T-helper 1 cell treated with Interleukin-12 subunit alpha and Interleukin-12 subunit beta and Interleukin-4 antibody, amounts not matched to agents 30 μg/mL and 1 μg/mL, for 36 hours (primary cell): Measurements from ENCODE around the gene C3.
"Not testable (repeated sequence)": the region's sequence is repeated elsewhere in the genome, so short reads cannot be mapped to it uniquely, and the experiment has no call there.

Experiments
- H3K27ac Mint-ChIP-seq: one replicate; pipeline ENCODE4 v1.8.0; 2021; ENCODE audit warnings: mild to moderate bottlenecking, mixed read lengths
- H3K27me3 Mint-ChIP-seq: one replicate; pipeline ENCODE4 v1.8.0; 2021; ENCODE audit warnings: low read depth, mixed read lengths
- H3K36me3 Mint-ChIP-seq: one replicate; pipeline ENCODE4 v1.8.0; 2021; ENCODE audit warnings: low read depth, mixed read lengths
- H3K4me1 Mint-ChIP-seq: one replicate; pipeline ENCODE4 v1.8.0; 2021; ENCODE audit warnings: low read depth, mixed read lengths
- H3K4me3 Mint-ChIP-seq: one replicate; pipeline ENCODE4 v1.8.0; 2021; ENCODE audit warnings: mild to moderate bottlenecking, moderate library complexity, mixed read lengths
- H3K9me3 Mint-ChIP-seq: one replicate; pipeline ENCODE4 v1.8.0; 2021; ENCODE audit warnings: mixed read lengths

Gene C3

DNA sequence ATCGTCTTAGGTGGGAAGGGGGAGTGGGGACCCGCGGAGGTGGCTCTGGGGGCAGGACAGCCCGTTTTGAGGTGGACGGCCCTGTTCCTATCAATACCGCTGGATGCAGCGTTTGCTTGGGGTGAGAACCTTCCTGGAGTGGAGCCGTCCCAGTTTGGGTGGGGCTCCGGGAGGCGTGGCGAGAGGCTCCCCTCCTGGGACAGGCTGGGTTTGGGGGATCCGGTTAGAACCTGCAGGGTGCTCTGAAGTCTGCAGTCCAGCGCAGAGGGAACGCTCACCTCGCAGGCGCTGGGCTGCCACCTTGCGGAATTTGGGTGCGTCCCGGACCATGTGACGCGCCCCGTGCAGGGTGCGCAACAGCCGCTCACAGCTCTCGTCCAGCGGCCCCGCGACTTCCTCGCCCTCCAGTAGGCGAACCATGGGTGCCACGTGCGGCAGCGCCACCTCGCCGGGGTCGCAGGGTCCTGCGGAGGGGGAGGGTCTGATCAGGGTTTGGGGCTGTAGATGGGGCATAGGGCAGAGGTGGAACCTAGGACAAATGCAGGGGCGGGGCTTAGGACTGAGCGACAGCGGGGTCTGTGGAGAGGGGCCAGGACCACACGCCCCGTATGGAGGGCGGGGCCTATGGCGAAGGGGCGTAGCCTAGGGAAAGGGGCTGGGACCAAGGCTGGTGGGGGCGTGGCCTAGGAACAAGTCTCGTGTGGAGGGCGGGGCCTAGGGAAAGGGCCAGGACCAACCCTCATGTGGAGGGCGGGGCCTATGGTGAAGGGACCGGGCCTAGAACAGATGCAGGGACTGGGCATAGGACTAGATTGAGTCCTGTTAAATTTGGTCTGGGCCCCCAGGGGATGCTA lies 33.0 kb upstream of the C3 start:
- peaks cover 35% of the 10 kb centered on the region for H3K36me3 Mint-ChIP-seq
- H3K27ac Mint-ChIP-seq = peak overlapping the region; percentile 84
- peaks cover 17% of the 10 kb centered on the region for H3K4me1 Mint-ChIP-seq
- no peaks in the 10 kb centered on the region for H3K27me3 Mint-ChIP-seq
- H3K9me3 Mint-ChIP-seq = no peaks in the 10 kb centered on the region
- peak overlapping the region; percentile 70 for H3K4me3 Mint-ChIP-seq

DNA sequence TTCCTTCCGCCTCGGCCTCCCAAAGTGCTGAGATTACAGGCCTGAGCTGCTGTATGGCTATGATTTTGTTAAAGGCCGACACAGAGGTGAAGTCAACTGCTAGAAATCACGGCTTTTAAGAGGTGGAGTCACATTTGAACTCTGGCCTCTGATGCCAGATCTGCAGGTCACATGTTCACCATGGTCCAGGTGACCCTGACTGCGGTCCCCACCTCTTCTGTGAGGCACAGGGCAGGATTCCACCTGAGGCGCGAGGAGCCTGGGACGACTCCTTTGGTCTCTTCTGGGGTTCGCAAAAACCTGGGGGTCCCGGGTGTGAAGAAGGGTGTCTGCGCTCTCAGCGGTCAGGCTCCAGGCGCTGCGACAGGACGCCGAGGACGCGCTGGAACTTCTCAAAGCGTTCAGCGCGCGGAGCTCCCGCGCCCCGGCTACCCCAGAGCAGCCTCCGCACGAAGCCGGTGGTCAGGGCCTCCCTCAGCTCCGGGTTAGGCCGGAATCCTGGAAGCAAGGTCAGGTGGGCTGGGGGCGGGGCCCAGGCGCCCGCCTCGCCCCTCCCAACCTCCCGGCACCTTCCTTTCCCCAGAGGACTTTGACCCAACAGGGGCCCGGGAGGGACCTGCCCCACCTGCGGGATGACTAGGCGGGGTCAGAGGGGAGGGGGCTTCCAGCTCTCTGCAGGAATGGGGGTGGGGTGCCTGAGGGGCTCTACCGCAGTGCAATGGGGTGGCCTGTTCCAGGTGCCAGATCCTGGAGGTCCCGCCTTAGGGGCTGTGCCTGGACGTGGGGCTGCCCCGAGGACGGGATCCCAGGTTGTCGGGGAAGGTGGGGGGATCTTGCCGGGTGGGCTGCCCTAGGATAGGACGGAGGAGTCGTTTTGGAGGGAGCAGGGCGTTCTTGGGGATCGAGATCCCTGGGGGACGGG lies 32.1 kb upstream of the C3 start:
- no peak overlapping the region for H3K4me3 Mint-ChIP-seq
- peaks cover 15% of the 10 kb centered on the region for H3K4me1 Mint-ChIP-seq
- no peaks in the 10 kb centered on the region for H3K27me3 Mint-ChIP-seq
- no peaks in the 10 kb centered on the region for H3K9me3 Mint-ChIP-seq
- no peak overlapping the region for H3K27ac Mint-ChIP-seq
- peaks cover 37% of the 10 kb centered on the region for H3K36me3 Mint-ChIP-seq

DNA sequence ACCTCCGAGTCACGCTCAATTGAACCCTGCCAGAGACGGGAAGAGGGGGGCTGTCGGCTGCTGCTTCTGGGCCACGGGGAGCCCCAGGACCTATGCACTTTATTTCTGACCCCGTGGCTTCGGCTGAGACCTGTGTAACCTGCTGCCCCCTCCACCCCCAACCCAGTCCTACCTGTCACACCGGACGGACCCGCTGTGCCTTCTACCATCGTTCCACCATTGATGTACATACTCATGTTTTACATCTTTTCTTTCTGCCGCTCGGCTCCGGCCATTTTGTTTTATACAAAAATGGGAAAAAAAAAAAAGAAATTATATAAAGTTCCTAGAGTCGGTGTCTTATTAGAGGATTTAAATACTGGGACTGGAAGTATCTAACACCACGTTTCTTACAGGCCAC lies 30.7 kb upstream of the C3 start:
- Mint-ChIP-seq H3K4me1 (peaks cover 13% of the 10 kb centered on the region), H3K36me3 (peaks cover 37% of the 10 kb centered on the region), H3K4me3 (no peak overlapping the region), H3K27ac (no peak overlapping the region), H3K9me3 (no peaks in the 10 kb centered on the region), H3K27me3 (no peaks in the 10 kb centered on the region)

DNA sequence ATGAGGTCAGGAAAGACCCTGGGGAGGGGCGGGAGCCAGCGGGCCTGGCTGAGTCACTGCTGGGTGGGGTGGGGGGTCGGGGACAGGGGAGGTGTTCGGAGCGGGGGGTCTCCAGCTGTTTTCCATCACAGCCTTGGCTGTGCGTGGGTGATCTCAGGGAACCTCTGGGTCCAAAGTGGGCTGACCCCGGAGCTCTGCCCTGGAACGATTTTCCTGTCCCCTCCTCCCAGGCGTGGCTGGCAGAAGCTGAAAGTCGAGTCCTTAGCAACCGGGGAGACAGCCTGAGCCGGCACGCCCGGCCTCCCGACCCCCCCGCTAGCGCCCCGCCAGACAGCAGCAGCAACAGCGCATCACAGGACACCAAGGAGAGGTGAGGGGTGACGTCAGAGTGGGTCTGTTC lies 29.6 kb upstream of the C3 start:
- Mint-ChIP-seq H3K4me1 (peaks cover 13% of the 10 kb centered on the region), H3K27ac (no peak overlapping the region), H3K36me3 (peaks cover 43% of the 10 kb centered on the region), H3K9me3 (no peaks in the 10 kb centered on the region), H3K4me3 (no peak overlapping the region), H3K27me3 (no peaks in the 10 kb centered on the region)

DNA sequence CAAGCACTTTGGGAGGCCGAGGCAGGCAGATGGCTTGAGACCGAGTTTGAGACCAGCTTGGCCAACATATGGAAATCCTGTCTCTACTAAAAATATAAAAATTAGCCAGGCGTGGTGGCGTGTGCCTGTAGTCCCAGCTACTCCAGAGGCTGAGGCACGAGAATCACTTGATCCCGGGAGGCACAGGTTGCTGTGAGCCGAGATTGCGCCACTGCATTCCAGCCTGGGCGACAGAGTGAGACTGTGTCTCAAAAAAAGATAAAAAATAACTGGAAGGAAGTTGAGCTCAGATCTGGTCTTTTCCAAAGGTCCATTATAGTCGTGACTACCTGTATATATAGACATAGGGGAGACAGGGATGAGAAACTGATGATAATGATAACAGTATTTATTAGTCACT lies 28.1 kb upstream of the C3 start:
- Mint-ChIP-seq H3K4me1 (peaks cover 16% of the 10 kb centered on the region), H3K36me3 (peaks cover 44% of the 10 kb centered on the region)
- H3K27me3 Mint-ChIP-seq, H3K4me3 Mint-ChIP-seq, H3K9me3 Mint-ChIP-seq, H3K27ac Mint-ChIP-seq: not testable (repeated sequence)

DNA sequence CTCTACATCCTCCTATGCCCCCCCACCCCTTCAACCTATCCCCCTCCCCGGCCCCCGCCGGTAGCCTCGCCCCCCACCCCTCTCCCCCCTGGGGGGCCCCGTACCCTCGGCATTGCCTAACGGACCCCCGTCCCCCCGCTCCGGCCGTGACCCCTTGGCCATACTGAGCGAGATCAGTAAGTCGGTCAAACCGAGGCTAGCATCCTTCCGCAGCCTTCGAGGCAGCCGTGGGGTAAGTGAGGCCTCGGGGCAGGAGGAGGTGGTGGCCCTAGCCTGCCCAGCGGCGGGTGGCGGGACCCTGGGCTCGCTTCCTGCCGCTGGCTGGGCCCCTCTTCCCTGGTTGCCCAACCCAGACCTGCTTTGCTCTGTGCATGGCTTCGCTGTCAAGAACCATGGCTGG lies 25.5 kb upstream of the C3 start:
- Mint-ChIP-seq H3K27ac (no peak overlapping the region), H3K4me1 (peaks cover 19% of the 10 kb centered on the region), H3K4me3 (no peak overlapping the region), H3K27me3 (no peaks in the 10 kb centered on the region), H3K36me3 (peaks cover 38% of the 10 kb centered on the region), H3K9me3 (no peaks in the 10 kb centered on the region)

DNA sequence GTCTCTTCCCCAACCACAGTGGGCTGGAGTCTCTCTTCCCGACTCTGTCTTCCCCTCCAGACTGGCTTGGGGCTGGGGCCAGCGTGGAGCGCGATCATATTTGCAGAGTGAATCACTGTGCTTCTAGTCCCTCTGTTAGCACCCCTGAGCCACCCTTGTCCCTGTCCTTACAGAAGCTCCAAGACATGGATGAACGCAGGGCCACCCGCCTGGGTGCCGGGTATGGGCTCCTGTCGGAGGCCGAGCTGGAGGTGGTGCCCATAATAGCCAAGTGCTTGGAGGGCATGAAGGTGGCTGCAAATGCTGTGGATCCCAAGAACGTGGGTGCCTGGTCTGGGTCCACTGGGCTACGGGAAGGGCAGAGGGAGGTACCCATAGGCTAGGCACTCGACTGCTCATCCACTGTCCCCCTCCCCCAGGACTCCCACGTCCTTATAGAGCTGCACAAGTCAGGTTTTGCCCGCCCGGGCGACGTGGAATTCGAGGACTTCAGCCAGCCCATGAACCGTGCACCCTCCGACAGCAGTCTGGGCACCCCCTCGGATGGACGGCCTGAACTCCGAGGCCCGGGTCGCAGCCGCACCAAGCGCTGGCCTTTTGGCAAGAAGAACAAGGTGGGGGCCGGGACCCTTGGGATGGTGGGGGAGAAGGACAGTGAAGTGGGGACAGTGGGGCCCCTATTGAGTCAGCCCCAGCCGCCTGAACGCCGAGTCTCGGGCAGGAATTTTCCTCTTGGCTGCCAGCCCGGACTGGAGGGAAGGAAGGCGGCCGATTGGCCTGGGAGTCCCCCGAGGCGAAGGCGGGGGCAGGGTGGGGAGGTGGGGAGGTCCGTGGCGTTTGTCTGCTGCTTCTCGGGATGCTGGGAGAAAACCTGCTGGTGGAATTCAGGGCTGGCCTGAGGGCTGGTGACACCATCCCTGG lies 24.2 kb upstream of the C3 start:
- Mint-ChIP-seq H3K4me1 (peaks cover 20% of the 10 kb centered on the region), H3K27ac (peak overlapping the region; percentile 57), H3K27me3 (no peaks in the 10 kb centered on the region), H3K9me3 (no peaks in the 10 kb centered on the region), H3K36me3 (peaks cover 32% of the 10 kb centered on the region), H3K4me3 (no peak overlapping the region)

DNA sequence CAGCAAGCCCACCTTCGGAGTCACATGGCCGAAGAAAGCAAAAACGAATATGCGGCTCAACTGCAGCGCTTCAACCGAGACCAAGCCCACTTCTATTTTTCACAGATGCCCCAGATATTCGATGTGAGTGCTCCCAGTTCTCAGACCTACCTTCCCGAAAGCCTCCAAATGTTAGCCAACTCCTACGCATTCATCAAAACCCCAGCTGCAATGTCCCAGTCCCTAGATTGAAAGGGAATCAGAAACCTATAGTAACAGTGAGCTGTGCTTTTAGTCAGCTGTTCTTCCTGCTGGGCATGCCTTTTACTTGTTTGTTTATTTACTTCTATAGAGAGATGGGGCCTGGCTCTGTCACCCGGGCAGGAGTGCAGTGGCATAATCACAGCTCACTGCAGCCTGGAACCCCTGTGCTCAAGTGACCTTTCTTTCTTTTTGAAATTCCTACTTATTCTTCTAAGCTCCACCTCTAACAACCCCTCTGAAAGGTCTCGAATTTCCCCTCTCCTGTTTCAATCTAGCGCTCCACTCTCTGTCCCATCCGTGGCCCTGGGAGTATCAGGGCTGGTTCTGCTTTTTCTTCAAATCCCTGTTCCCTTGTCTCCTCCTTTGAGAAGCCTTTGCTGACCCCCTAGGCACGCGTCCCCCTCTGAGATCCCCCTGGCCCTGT lies 23.4 kb upstream of the C3 start:
- no peaks in the 10 kb centered on the region for H3K27me3 Mint-ChIP-seq
- H3K27ac Mint-ChIP-seq = peak overlapping the region; percentile 57
- no peaks in the 10 kb centered on the region for H3K9me3 Mint-ChIP-seq
- H3K36me3 Mint-ChIP-seq = peaks cover 29% of the 10 kb centered on the region
- no peak overlapping the region for H3K4me3 Mint-ChIP-seq
- H3K4me1 Mint-ChIP-seq = peaks cover 25% of the 10 kb centered on the region

DNA sequence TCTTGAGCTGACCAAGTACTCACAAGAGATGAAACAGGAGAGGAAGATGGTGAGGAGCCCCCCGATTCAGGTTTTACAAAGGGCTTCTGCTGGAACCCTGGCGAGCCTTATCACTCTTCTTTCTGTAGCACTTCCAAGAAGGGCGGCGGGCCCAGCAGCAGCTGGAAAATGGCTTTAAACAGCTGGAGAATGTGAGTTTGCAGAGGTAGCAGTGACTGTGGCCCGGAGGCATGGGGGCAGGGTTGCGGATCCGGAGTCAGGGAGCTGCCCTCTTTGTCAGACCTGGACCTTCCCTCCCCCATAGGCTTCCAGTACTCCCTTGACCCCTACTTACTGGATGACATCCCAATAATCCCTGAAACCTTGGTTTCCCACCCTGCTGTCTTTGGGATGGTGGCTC lies 22.6 kb upstream of the C3 start:
- H3K27ac Mint-ChIP-seq = no peak overlapping the region
- H3K27me3 Mint-ChIP-seq = no peaks in the 10 kb centered on the region
- peaks cover 31% of the 10 kb centered on the region for H3K4me1 Mint-ChIP-seq
- H3K9me3 Mint-ChIP-seq = no peaks in the 10 kb centered on the region
- peaks cover 23% of the 10 kb centered on the region for H3K36me3 Mint-ChIP-seq
- no peak overlapping the region for H3K4me3 Mint-ChIP-seq

DNA sequence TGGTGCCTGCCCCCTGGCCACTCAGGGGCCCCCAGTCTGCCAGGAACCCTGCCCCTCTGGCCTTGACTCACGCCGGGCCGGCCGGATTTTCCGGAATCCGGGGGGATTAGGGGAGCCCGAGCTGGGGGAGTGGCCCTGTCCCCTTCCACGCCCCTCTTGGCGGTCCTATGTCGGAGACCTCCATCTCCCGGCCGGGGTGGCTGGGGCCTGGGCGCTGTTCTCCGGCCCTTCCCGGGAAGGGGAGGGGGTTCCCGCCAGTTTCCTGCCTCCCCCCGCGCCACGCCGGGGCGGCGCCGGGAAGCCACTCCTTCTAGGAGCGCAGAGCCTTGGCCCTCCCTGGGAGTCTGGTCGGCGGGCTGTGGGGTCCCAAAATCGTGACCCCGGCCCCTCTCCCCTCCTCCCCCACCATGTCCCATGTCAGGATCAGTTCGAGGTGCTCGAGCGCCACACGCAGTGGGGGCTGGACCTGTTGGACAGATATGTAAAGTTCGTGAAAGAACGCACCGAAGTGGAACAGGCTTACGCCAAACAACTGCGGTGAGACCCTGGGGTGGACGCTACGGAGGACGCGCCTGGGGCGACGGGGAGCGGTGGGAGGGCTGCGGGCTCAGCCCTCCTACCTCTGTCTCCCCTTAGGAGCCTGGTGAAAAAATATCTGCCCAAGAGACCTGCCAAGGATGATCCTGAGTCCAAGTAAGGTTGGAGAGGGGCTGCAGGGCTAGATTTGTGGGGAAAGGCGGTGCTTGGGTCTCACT lies 20.3 kb upstream of the C3 start:
- Mint-ChIP-seq H3K4me3 (peak overlapping the region; percentile 84), H3K27me3 (no peaks in the 10 kb centered on the region), H3K9me3 (no peaks in the 10 kb centered on the region), H3K4me1 (peaks cover 42% of the 10 kb centered on the region), H3K27ac (peak overlapping the region; percentile 55), H3K36me3 (peaks cover 25% of the 10 kb centered on the region)

DNA sequence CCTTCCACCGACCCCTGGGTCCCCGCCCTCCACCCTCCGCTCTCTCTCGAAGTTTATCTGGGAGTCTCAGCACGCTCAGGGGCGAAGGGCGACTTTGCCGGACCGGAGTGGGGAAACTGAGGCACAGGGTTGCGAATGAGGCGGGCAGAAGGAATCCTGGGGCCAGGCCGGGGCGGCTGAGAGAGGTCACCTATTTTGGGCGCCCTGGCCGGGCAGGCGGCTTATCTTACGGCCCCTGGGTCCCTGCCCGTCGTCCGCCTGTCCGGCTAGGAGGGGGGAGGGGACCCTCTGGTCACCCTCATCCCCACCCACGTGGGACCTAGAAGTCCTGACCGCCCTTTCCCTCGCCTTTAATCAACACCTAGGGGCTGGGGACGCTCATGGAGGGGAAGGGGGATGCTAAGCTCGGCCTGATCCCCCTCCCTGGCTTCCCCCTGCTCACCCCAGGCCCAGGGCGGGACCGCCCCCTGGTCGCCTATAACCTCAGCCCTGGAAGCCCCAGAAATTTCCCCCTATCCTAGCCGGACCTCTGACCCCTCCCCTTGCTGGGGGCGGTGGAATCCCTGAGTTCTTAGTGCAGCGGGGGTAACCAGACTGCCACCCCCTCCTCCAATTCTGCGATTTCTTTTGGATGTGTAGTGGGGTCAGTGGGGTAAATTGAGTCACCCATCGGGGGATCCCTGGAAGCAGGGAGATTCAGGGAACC lies 19.6 kb upstream of the C3 start:
- H3K36me3 Mint-ChIP-seq = peaks cover 20% of the 10 kb centered on the region
- H3K9me3 Mint-ChIP-seq = no peaks in the 10 kb centered on the region
- peak overlapping the region; percentile 71 for H3K27ac Mint-ChIP-seq
- peak overlapping the region; percentile 84 for H3K4me3 Mint-ChIP-seq
- H3K4me1 Mint-ChIP-seq = peaks cover 43% of the 10 kb centered on the region
- no peaks in the 10 kb centered on the region for H3K27me3 Mint-ChIP-seq

DNA sequence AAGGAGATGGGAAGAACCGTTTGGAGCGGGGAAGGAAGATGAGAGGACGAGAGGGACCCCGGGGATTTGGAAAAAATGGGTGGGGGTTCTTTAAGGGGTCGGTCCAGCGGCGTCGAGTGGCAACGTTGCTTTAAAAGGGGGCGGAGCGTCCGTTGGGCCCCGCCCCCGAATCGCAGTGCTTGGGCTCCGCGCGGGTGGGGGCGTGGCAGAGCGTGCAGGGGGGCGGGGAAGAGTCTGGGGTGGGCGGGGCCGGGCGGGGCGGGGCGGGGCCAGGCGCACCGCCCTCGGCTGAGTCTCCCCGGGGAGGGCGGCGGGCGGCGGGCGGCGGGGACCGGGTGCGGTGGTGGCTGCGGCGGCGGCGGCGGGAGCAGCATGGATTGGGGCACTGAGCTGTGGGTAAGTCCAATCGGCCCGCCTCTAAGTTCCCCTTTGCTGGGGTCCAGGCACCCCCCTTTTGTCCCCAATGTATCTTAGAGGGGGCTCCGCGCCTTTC lies 19.0 kb upstream of the C3 start, which contains the start of gene TRIP10:
Gene TRIP10, plus strand, starts transcription at position 291 of the 493 bp plus-strand sequence. Its CDS starts 82 bp downstream, at position 373.
- Mint-ChIP-seq H3K4me1 (peaks cover 43% of the 10 kb centered on the region), H3K36me3 (peaks cover 20% of the 10 kb centered on the region), H3K9me3 (no peaks in the 10 kb centered on the region), H3K27ac (peak within 1 kb of the TSS; percentile 100), H3K4me3 (peak within 1 kb of the TSS; percentile 97), H3K27me3 (no peaks in the 10 kb centered on the region)
